ENCODE measurements around the gene RPS2. TPM values are rescaled to one million over a fixed set of nuclear protein-coding genes. Genes with fewer than 3 reads are reported as not detected.

Gene RPS2
- total RNA-seq, 1 experiment from 2014 or later = 10,766 TPM

DNA sequence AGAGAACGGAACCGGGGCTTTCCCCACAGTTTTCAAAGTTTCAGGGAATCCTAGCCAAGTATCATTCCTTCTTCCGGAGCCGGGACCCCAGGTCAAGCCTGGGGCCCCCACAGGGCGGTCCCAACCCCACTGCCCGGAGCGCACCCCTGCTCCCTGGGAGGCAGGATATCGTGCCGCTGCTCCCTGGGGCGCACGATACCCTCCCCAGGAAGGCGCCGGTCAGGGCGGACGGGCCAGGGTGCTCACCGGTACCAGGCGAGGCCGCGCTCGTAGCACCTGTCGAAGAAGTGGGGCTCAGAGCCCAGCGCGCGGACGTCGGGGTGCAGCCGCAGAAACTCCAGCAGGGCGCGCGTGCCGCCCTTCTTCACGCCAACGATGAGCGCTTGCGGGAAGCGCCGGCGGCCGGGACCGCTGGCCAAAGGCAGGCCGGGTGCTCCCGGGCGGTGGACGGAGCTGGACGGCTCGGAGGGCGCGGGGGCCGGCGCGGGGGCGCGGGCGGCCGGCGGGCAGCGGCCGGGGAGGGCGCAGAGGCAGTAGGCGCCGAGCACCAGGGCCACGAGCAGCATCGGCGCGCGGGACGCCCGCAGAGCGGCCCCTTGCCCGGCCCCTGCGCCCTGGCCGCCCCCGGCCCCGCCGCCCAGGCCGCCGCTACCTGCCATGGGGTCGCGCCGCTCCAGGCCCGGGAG is 46.8 kb downstream of the RPS2 start:
- in situ Hi-C loops (cut with HindIII; ENCODE audit: low pct_unique_long_range_greater_than_20kb, low sequenced_read_pairs) = no loop called here
- DNase-seq (ENCODE audit: low read depth) = no peak

DNA sequence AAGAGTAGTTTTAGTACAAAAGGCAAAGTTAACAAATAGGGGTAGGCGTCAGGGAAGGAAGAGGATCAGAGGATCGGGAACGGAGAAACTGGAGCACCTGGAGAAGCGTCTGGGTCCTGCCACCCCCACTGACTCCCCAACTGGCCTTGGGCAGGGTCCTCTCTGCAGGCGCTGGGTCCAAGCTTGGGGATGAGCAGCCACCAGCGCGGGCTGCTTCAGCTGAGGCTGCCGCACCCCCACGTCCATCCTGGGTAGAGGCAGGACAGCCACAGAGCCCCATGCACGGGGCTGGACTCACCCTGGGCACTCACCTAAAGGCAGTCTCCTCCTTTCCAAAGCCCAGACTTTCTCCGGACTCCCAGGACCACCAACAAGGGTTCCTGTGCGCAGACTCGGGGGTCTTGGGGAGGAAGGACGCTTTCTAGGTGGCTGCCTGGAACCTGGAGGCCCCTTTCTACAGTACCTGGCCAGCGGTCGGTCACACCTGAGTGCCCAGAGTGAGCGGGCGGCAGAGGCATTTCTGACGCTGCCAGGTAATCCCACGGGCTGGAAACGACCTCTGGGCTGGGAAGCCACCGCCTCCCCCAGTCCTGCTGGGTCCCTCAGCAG is 47.5 kb downstream of the RPS2 start:
- in situ Hi-C loops (cut with HindIII; ENCODE audit: low pct_unique_long_range_greater_than_20kb, low sequenced_read_pairs) = no loop called here
- DNase-seq (ENCODE audit: low read depth) = no peak

DNA sequence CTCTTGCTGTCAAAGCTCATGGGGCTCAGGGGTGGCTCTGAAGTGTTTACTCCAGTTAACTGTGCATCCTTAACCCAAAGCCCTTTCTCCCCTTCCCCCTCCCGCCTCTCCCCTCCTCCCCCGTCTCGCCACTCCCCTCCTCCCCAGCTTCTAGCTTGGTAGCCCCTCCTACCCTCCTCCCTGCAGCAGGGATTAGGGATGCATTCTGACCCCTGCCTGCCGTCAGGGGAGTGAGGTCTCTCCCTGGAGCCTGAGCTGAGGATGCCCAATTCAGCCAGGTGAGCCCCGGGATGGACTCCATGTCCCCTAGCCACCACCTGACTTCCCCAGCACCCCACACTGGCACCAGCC is 48.0 kb downstream of the RPS2 start:
- in situ Hi-C loops (cut with HindIII; ENCODE audit: low pct_unique_long_range_greater_than_20kb, low sequenced_read_pairs) = no loop called here
- DNase-seq (ENCODE audit: low read depth) = no peak

DNA sequence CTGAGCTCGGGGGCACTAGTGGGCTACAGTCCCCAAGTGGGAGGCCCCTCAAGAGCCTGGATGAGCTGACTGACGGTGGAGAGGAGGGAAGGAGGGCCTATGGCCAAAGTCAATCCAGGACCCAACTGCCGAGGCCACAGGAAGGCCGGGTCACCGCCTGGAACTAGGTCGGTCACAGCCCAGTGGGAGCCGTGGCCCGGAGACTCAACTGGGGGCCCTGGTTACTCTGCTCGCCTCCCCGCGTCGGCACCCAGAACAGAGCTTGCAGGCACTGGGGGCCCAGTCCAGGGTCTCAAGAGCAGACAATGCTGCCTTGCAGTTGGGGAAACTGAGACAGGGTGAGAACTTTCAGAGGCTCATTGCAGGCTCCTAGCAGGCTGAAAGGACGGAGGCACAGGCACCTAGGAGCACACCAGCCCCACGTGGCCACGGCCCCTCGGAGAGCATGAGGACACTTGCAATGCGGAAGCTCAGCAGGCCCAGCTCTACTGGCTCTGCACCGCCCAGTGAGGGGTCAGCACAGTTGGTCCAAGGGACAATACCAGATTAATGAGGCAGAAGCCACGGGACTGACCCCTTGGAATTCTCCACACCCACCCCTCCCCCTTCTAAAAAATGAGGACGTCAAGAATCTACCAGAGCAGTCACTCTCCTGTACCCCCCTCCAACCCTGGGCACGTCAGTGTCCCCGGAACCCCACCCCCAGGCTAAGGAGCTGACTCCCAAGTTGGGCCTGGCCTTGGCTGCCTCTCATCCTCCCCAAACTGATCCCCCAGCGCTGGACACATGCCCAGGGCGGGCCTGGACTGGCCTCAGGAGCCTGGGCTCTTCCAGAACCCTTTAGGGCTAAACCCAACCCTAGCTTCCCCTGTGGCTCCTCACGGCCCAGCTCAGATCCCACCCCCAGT is 48.6 kb downstream of the RPS2 start:
- in situ Hi-C loops (cut with HindIII; ENCODE audit: low pct_unique_long_range_greater_than_20kb, low sequenced_read_pairs) = no loop called here
- DNase-seq (ENCODE audit: low read depth) = no peak

DNA sequence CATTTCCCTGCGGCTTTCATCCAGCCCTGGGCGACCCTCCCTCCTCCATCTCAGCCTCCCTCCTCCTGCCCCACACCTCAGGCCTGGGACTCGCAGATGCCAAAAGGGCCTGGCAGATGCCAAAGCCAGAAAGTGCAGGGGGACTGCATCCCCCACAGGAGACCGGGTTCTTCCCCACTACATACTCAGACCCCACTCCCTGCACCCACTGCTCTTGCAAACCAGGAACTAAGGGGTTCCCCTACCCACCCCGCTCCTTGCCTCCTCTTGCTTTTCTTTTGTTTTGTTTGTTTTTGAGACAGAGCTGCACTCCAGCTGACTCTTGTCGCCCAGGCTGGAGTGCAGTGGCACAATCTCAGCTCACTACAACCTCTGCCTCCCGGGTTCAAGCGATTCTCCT is 49.6 kb downstream of the RPS2 start:
- in situ Hi-C loops (cut with HindIII; ENCODE audit: low pct_unique_long_range_greater_than_20kb, low sequenced_read_pairs) = no loop called here

DNA sequence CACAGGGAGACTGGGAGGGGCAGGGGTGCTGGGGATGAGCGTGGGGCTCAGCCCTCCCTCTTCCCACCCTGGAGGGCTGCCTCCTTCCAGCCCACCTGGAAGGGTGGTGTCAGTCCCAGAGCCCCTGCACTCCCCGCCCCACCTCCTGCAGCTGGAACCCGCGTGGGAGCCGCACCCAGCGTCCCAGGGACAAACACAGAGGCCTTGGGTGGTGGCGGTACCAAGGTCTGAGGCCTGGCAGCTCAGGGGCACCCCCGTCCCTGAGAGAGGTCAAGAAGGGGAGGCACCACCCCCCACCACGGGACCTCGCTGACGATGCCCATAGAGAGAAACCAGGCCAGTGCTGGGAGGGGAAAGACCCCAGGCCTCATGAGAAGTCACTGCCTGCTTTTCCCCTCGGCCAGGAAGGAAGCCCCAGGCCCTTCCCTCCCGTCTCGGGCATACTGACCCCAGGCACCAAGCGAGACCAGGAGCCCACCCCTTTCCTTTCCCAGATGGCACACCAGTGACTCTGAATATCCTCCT is 50.5 kb downstream of the RPS2 start:
- no peak for DNase-seq (ENCODE audit: low read depth)
- in situ Hi-C loops (cut with HindIII; ENCODE audit: low pct_unique_long_range_greater_than_20kb, low sequenced_read_pairs) = no loop called here

More for the DNA sequence above, 49.6 kb downstream of the RPS2 start:
- DNase-seq (ENCODE audit: low read depth) = no peak

DNA sequence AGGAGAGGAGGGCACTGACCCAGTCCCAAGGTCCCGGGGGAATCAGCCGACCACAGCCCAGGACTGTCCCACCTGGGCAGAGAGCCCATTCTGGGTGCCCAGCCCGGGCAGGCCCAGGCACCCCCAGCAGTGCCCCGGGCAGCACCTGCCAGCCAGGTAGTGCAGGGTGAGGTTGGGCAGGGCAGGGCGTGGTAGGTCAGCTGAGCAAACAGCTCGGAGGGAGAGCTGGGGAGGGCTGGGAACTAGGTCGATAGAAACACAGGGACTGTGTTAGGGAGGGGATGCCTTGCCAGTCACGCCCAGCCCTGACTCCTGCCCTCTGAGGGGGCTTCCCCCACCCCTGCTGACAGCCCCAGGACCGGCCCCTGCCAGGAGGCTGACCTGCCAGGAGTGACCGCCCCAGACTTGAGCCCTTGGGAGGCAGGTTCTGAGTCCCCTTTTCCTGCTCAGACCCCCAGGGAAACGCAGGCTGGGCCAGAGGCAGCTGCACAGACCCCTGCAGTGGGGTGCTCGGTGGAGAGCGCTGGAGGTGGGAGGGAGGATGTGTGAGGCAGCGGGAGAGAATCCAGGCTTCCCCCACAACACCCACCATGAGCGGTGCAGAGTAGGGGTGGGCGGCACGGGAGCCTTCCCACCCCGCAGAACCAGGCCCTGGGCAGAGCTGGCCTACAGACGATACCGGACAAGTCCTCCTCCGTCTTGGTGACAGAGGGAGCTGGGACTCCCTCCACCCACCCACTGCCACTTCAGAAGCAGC is 51.1 kb downstream of the RPS2 start:
- no peak for DNase-seq (ENCODE audit: low read depth)
- in situ Hi-C loops (cut with HindIII; ENCODE audit: low pct_unique_long_range_greater_than_20kb, low sequenced_read_pairs) = no loop called here

DNA sequence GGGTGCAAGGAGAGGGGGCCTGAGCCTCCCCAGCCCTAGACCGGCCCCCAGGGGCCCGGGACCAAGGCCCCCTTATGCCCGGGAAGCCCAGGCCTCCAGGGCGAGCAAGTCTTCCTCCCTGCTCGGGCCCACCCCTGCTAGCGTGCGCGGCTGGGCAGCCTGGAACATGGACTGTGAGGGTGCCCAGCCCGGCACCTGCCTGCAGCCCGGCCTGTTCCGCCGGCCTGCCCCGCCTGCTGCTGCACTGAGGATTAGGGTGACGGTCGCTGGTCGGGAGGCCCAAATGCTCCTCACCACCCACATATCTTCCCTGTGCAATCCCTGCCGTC is 52.4 kb downstream of the RPS2 start:
- no peak for DNase-seq (ENCODE audit: low read depth)
- in situ Hi-C loops (cut with HindIII; ENCODE audit: low pct_unique_long_range_greater_than_20kb, low sequenced_read_pairs) = no loop called here

Other genes with a start within 250 kb of the RPS2 start
- gene NME3, start 193.3 kb downstream of the RPS2 start, total RNA-seq (2014; rRNA removed; shearing (Covaris generic); ENCODE audit: low replicate concordance) = 218 and 272 TPM in 2 replicates
- 3.5 and 8.9 TPM in 2 replicates for gene EME2, start 192.0 kb downstream of the RPS2 start, total RNA-seq (2014; rRNA removed; shearing (Covaris generic); ENCODE audit: low replicate concordance)
- 434 and 458 TPM in 2 replicates for gene MRPS34, start 191.7 kb downstream of the RPS2 start, total RNA-seq (2014; rRNA removed; shearing (Covaris generic); ENCODE audit: low replicate concordance)
- 87.3 and 107 TPM in 2 replicates for gene SPSB3, start 182.3 kb downstream of the RPS2 start, total RNA-seq (2014; rRNA removed; shearing (Covaris generic); ENCODE audit: low replicate concordance)
- 233 and 346 TPM in 2 replicates for gene NUBP2, start 181.9 kb downstream of the RPS2 start, total RNA-seq (2014; rRNA removed; shearing (Covaris generic); ENCODE audit: low replicate concordance)
- not detected in 2 replicates for gene IGFALS, start 171.1 kb downstream of the RPS2 start, total RNA-seq (2014; rRNA removed; shearing (Covaris generic); ENCODE audit: low replicate concordance)
- gene HAGH, start 138.0 kb downstream of the RPS2 start, total RNA-seq (2014; rRNA removed; shearing (Covaris generic); ENCODE audit: low replicate concordance) = 205 and 219 TPM in 2 replicates
- gene FAHD1, start 137.6 kb downstream of the RPS2 start, total RNA-seq (2014; rRNA removed; shearing (Covaris generic); ENCODE audit: low replicate concordance) = 120 and 169 TPM in 2 replicates
- gene MEIOB, start 92.7 kb downstream of the RPS2 start, total RNA-seq (2014; rRNA removed; shearing (Covaris generic); ENCODE audit: low replicate concordance) = 41.4 and 49.6 TPM in 2 replicates
- not detected in 2 replicates for gene HS3ST6, start 46.4 kb downstream of the RPS2 start, total RNA-seq (2014; rRNA removed; shearing (Covaris generic); ENCODE audit: low replicate concordance)
- gene MSRB1, start 21.6 kb downstream of the RPS2 start, total RNA-seq (2014; rRNA removed; shearing (Covaris generic); ENCODE audit: low replicate concordance) = 275 and 288 TPM in 2 replicates
- not detected in 2 replicates for gene RPL3L, start 10.1 kb downstream of the RPS2 start, total RNA-seq (2014; rRNA removed; shearing (Covaris generic); ENCODE audit: low replicate concordance)
- gene NDUFB10, start 5.3 kb downstream of the RPS2 start, total RNA-seq (2014; rRNA removed; shearing (Covaris generic); ENCODE audit: low replicate concordance) = 527 and 683 TPM in 2 replicates
- gene RNF151, start 2.0 kb upstream of the RPS2 start, total RNA-seq (2014; rRNA removed; shearing (Covaris generic); ENCODE audit: low replicate concordance) = not detected in 2 replicates
- gene TBL3, start 7.2 kb upstream of the RPS2 start, total RNA-seq (2014; rRNA removed; shearing (Covaris generic); ENCODE audit: low replicate concordance) = 128 and 160 TPM in 2 replicates
- gene NOXO1, start 16.6 kb upstream of the RPS2 start, total RNA-seq (2014; rRNA removed; shearing (Covaris generic); ENCODE audit: low replicate concordance) = 0.24 TPM in 1 of 2 replicates, not detected in the other
- 55.9 and 56.8 TPM in 2 replicates for gene GFER, start 19.4 kb upstream of the RPS2 start, total RNA-seq (2014; rRNA removed; shearing (Covaris generic); ENCODE audit: low replicate concordance)
- 37.8 and 44.9 TPM in 2 replicates for gene SYNGR3, start 25.1 kb upstream of the RPS2 start, total RNA-seq (2014; rRNA removed; shearing (Covaris generic); ENCODE audit: low replicate concordance)
- 45.0 and 89.3 TPM in 2 replicates for gene ZNF598, start 45.0 kb upstream of the RPS2 start, total RNA-seq (2014; rRNA removed; shearing (Covaris generic); ENCODE audit: low replicate concordance)
- gene NPW, start 55.0 kb upstream of the RPS2 start, total RNA-seq (2014; rRNA removed; shearing (Covaris generic); ENCODE audit: low replicate concordance) = not detected in 2 replicates
- gene NHERF2, start 62.1 kb upstream of the RPS2 start, total RNA-seq (2014; rRNA removed; shearing (Covaris generic); ENCODE audit: low replicate concordance) = 30.3 and 32.4 TPM in 2 replicates
- gene NTHL1, start 83.0 kb upstream of the RPS2 start, total RNA-seq (2014; rRNA removed; shearing (Covaris generic); ENCODE audit: low replicate concordance) = 129 and 148 TPM in 2 replicates
- gene TSC2, start 83.2 kb upstream of the RPS2 start, total RNA-seq (2014; rRNA removed; shearing (Covaris generic); ENCODE audit: low replicate concordance) = 22.3 and 31.5 TPM in 2 replicates
- gene PKD1, start 171.1 kb upstream of the RPS2 start, total RNA-seq (2014; rRNA removed; shearing (Covaris generic); ENCODE audit: low replicate concordance) = 37.4 and 84.9 TPM in 2 replicates
- 8.9 and 9.5 TPM in 2 replicates for gene RAB26, start 183.8 kb upstream of the RPS2 start, total RNA-seq (2014; rRNA removed; shearing (Covaris generic); ENCODE audit: low replicate concordance)
- 94.4 and 101 TPM in 2 replicates for gene TRAF7, start 191.0 kb upstream of the RPS2 start, total RNA-seq (2014; rRNA removed; shearing (Covaris generic); ENCODE audit: low replicate concordance)
- gene CASKIN1, start 231.8 kb upstream of the RPS2 start, total RNA-seq (2014; rRNA removed; shearing (Covaris generic); ENCODE audit: low replicate concordance) = 0.03 TPM in 1 of 2 replicates, not detected in the other
- 81.6 and 90.5 TPM in 2 replicates for gene MLST8, start 240.6 kb upstream of the RPS2 start, total RNA-seq (2014; rRNA removed; shearing (Covaris generic); ENCODE audit: low replicate concordance)
- gene BRICD5, start 246.0 kb upstream of the RPS2 start, total RNA-seq (2014; rRNA removed; shearing (Covaris generic); ENCODE audit: low replicate concordance) = 0.12 and 1.1 TPM in 2 replicates

All from Caki2 (cell line).